Stomach smooth muscle (tissue), 2 donors: ENCODE results near the gene GNPNAT1.

Source experiments
- H3K27ac ChIP-seq: one replicate; pipeline ENCODE4 v1.7.0; 2013; ENCODE audit warnings: mild to moderate bottlenecking, low read length, inconsistent platforms
- H3K27me3 ChIP-seq, 2 donors: one replicate each; pipeline ENCODE4 v1.7.0; 2013; ENCODE audit warnings: low read length in 2 of 2; ENCODE audit not compliant: insufficient read depth in 2 of 2, control insufficient read depth in 1 of 2
- H3K36me3 ChIP-seq, 2 donors: one replicate each; pipeline ENCODE4 v1.7.0; 2013; ENCODE audit warnings: low read length in 2 of 2; ENCODE audit not compliant: control insufficient read depth in 2 of 2, insufficient read depth in 2 of 2
- H3K4me1 ChIP-seq: one replicate; pipeline ENCODE4 v1.7.0; 2013; ENCODE audit warnings: low read length; ENCODE audit not compliant: control insufficient read depth, insufficient read depth
- H3K4me3 ChIP-seq, 2 donors: one replicate each; pipeline ENCODE4 v1.7.0; 2013; ENCODE audit warnings: low read length in 2 of 2
- H3K9ac ChIP-seq, 2 donors: one replicate each; pipeline ENCODE4 v1.7.0; 2013; ENCODE audit warnings: low read length in 2 of 2, mild to moderate bottlenecking in 1 of 2
- H3K9me3 ChIP-seq, 2 donors: one replicate each; pipeline ENCODE4 v1.7.0; 2013; ENCODE audit warnings: low read length in 2 of 2; ENCODE audit not compliant: control insufficient read depth in 2 of 2
- donor health status: healthy.
- donor health status: Pancreatic carcinoma.

Gene GNPNAT1

DNA sequence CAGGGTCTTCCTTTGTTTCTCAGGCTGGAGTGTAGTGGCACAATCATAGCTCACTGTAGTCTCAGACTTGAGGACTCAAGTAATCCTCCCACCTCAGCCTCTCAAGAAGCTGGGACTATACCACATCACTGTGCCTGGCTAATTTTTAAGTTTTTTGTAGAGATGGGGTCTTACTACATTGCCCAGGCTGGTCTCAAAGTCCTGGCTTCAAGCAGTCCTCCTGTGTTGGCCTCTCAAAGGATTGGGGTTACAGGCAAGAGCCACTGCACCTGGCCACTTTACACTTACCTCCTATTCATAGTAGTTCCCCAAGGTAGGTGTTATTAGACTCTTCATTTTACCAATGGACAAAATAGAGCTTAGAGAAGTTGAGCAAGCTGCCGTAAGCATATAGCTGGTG, 32.3 kb downstream of the GNPNAT1 start:
- H3K27me3 ChIP-seq = no peaks in the 10 kb centered on the region
- no peaks in the 10 kb centered on the region for H3K4me1 ChIP-seq
- peaks cover 4% of the 10 kb centered on the region in 2 donors for H3K36me3 ChIP-seq
- no peak overlapping the region for H3K4me3 ChIP-seq
- no peak overlapping the region for H3K27ac ChIP-seq
- no peaks in the 10 kb centered on the region for H3K9me3 ChIP-seq
- H3K9ac ChIP-seq = no peak overlapping the region

DNA sequence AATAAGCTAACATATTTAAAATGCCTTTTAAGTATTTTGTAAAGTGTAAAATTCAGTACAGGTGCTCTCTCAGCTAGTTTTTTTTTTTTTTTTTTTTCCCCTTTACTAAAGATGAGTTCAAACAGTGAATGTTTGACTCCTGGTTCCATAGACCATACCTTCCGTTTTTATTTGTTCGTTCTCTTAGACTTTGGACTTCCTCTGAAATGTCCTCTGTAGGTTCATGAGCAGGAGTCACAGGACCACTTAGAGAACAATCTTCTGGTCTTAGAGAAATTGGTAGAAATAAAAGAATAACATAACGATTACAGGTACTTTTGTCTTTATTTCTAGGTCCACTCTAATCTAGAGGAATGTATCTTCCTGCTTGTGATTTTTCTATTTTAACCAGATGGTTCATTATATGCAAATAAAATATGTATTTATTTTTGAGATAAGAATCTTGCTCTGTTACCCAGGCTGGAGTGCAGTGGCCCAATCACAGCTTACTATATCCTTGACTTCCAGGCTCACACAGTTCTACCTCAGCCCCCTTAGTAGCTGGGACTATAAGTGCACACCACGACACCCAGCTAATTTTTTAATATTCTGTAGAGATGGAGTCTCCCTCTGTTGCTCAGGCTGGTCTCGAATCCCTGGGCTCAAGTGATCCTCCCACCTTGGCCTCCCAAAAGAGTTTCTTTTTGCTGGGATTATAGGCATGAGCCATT, 35.6 kb downstream of the GNPNAT1 start:
- Histone ChIP-seq H3K9ac (no peak overlapping the region), H3K27ac (no peak overlapping the region), H3K4me3 (no peak overlapping the region), H3K4me1 (no peaks in the 10 kb centered on the region), H3K27me3 (no peaks in the 10 kb centered on the region), H3K9me3 (no peaks in the 10 kb centered on the region), H3K36me3 (peaks cover 4% of the 10 kb centered on the region in 2 donors)

DNA sequence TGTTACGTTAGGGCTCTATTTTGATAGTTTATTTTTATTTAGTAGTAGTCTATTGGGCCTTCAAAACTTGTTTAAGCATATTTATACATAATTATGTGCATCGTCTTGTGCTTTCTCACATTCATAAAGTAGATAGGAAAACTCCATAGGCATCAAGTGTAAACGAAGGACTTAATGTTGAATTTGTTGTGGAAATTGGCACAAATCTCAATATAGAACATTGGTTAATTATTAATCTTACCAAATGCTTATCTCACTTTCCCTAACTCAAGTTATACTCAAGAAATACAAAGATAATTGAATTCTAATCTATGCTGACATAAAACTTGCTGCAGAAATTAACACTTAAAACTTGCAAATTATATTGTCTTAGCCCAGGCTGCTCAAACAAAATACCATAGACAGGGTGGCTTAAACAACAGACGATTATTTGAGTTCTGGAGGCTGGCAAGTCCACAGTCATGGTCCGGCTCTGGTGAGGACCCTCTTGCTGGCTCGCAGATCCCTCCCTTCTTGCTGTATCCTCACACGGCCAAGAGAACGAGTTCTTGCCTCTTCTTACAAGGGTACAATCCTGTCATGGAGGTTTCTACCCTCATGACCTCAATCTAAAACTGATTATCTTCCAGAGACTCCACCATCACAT, 42.6 kb downstream of the GNPNAT1 start:
- Histone ChIP-seq H3K4me1 (no peaks in the 10 kb centered on the region), H3K27me3 (no peaks in the 10 kb centered on the region), H3K9ac (no peak overlapping the region), H3K4me3 (no peak overlapping the region), H3K27ac (no peak overlapping the region), H3K36me3 (peaks cover 0 to 17% of the 10 kb centered on the region in 2 donors), H3K9me3 (no peaks in the 10 kb centered on the region)

DNA sequence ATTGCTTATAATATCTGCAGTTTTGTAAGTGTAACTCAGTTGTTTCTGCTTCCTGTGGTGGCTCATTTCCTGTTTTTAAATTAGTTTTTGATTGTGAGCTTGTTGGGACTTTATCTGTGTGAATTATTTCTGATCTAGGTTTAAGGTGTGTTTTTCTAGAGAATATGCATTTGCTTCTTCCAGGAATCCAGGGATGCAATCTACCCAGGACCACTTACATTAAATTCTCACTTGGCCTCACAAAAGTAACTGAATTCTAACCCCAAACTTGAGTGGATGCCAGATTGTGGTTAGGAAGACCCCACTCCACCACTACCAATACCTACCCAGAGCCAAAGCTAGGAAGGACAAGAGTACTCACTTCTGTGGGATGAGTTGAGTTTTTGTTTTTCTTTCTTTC, 49.5 kb downstream of the GNPNAT1 start:
- no peak overlapping the region for H3K9ac ChIP-seq
- no peak overlapping the region for H3K27ac ChIP-seq
- H3K27me3 ChIP-seq = no peaks in the 10 kb centered on the region
- peaks cover 0 to 6% of the 10 kb centered on the region in 2 donors for H3K36me3 ChIP-seq
- H3K4me1 ChIP-seq = no peaks in the 10 kb centered on the region
- H3K9me3 ChIP-seq = no peaks in the 10 kb centered on the region
- no peak overlapping the region for H3K4me3 ChIP-seq

DNA sequence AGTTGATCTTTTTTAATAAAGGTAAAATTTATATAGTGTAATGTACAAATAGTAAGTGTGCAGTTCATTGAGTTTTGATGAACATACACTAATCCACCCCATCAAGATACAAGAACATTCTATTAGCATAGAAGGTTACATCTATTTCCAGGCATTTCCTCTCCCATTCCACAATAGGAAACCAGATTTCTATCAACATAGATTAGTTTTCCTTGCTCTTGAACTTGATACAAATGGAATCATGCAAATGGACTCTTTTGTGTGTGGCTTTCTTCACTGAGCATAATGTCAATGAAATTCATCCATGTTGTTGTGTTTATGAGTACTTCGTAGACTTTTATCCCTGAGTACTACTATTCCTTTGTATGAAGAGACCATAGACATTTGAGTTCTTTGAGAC, 50.7 kb downstream of the GNPNAT1 start:
- H3K36me3 ChIP-seq = peaks cover 0 to 6% of the 10 kb centered on the region in 2 donors
- H3K27ac ChIP-seq = no peak overlapping the region
- H3K4me3 ChIP-seq = no peak overlapping the region
- no peaks in the 10 kb centered on the region for H3K27me3 ChIP-seq
- no peaks in the 10 kb centered on the region for H3K4me1 ChIP-seq
- H3K9me3 ChIP-seq = no peaks in the 10 kb centered on the region
- H3K9ac ChIP-seq = no peak overlapping the region

DNA sequence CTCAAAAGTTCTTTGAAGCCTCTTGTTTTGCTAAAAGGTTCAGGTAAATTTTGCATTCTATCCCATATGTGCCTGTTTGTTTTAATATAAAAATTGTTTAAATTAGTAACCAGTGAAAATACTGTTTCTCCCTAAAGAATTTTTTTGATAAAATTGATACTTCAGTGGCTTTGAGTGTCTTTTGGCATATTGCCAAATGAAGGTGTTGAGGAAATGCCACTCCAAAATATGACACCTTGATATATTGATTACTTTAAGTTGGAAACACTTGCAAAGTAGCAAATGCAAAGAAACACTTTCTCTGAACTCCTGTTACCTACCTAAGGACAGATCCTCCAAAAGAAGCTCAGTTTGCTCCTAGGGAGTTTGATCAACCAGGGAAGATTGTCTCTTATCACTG, 53.0 kb downstream of the GNPNAT1 start:
- Histone ChIP-seq H3K4me3 (no peak overlapping the region), H3K4me1 (no peaks in the 10 kb centered on the region), H3K9ac (no peak overlapping the region), H3K27me3 (no peaks in the 10 kb centered on the region), H3K36me3 (no peaks in the 10 kb centered on the region), H3K27ac (no peak overlapping the region), H3K9me3 (no peaks in the 10 kb centered on the region)

DNA sequence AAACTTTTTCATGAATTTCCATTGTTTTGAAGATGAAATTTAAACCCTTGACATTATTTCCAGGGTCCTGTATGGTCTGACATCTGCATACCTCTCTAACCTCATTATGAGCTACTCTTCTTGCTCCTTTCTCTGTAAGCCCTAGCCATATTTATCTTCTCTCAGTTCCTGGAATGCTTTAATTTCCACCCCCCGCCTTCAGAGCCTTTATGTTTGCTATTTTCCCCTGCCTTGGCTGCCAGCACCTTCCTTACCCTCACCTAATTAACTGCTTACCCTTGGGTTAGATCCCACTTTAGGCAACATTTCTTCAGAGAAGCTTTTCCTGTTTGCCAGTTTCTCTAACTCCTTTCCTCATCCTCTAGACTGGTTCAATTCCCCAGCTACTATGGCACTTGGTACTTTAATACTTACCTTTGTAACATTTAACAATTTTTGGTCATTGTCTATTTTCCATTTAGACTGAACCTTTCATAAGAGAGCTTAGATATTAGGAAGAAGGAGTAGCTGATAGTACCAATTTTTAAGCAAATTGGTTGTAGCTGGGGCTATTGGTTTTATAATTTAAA, 55.4 kb downstream of the GNPNAT1 start:
- H3K9me3 ChIP-seq = no peaks in the 10 kb centered on the region
- no peak overlapping the region for H3K9ac ChIP-seq
- no peak overlapping the region for H3K27ac ChIP-seq
- H3K4me1 ChIP-seq = no peaks in the 10 kb centered on the region
- no peaks in the 10 kb centered on the region for H3K36me3 ChIP-seq
- H3K4me3 ChIP-seq = no peak overlapping the region
- no peaks in the 10 kb centered on the region for H3K27me3 ChIP-seq

DNA sequence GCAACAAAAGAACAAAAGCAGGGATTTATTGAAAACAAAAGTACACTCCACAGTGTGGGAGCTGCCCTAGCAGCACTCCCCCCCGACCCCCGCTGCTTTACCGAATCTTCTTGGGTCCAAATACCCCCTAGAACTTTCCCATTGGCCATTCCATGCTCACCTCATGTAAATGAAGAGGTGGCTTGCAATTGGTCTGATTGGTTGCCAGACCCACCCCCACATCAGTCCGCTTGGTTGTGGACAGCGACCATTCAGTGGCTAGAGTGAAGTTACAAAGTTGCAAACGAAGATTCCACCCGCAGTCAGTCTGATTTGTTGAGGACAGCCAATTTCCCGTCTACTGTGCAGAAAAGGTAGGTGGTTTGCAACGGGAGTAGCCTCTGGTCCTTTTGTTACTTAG, 57.6 kb downstream of the GNPNAT1 start:
- no peak overlapping the region for H3K4me3 ChIP-seq
- no peaks in the 10 kb centered on the region for H3K27me3 ChIP-seq
- H3K9ac ChIP-seq = no peak overlapping the region
- no peak overlapping the region for H3K27ac ChIP-seq
- peaks cover 8% of the 10 kb centered on the region for H3K4me1 ChIP-seq
- H3K36me3 ChIP-seq = no peaks in the 10 kb centered on the region
- H3K9me3 ChIP-seq = no peaks in the 10 kb centered on the region

DNA sequence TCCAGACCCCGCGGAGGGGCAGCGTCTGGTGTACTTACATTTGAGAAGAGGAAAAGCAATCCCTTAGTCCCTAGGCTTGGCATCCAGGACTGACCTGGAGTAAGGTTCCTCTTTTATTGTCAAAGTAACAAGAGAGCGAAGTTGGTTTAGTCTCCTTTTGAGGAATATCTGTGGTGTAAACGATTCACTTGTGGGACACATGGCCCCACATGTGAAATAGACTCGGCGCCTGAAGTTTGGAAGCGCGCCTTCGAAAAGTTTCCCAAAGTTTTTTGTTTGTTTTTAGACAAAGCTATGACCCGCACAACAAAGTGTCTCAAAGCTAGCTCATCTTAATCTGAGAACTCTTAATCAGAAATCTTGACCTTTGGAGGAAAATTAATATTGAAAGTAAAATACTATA, 60.7 kb downstream of the GNPNAT1 start:
- peak overlapping the region; percentile 91 to 94 for H3K4me3 ChIP-seq
- no peaks in the 10 kb centered on the region for H3K9me3 ChIP-seq
- peak overlapping the region; percentile 66 for H3K27ac ChIP-seq
- H3K27me3 ChIP-seq = no peaks in the 10 kb centered on the region
- H3K9ac ChIP-seq = peak overlapping the region; percentile 86 to 92
- peaks cover 8% of the 10 kb centered on the region for H3K4me1 ChIP-seq
- H3K36me3 ChIP-seq = peaks cover 6 to 12% of the 10 kb centered on the region in 2 donors

DNA sequence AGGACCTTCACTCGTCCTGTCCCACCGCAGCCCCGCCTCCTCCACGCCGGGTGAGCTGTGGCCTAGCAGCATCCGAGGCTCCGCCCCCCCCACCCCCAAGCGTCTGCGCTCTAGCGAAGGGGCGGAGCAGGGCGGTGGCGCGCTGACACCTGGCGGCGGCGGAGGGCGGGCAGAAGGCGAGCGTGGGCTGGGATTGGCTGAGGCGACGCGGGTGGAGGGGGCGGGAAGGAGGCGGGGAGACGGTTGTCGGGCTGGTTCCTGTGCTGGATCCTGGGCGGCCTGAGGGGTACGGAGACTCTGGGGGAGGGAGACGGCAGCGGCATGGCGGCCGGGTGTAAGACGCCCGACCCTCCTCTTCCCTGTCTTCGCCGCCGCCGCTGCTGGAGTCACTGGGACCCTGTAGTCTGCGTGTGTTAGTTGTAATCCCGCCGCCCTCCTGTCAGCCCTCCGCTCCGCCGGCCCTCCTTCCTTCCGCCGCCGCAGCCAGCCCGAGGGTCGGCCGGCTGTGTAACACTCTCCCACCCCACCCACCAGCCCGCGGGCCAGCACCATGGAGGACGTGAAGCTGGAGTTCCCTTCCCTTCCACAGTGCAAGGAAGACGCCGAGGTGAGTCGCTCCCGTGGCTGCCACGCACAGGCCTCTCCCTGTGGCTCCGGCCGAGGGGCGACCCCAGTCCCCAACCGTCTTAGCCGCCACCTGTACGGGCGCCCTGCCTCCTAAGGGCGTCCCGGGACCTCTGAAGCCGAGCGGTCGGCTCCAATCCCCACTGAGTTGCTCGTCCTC, 61.3 kb downstream of the GNPNAT1 start, which contains the start of gene STYX:
STYX (plus strand) TSS at position 242 of the 784 bp plus-strand sequence; CDS start at position 551, 309 bp downstream.
- Histone ChIP-seq H3K27ac (peak within 1 kb of the TSS; percentile 66), H3K4me3 (peak within 1 kb of the TSS; percentile 91 to 94), H3K36me3 (peaks cover 6 to 12% of the 10 kb centered on the region in 2 donors), H3K9ac (peak within 1 kb of the TSS; percentile 86 to 92), H3K27me3 (no peaks in the 10 kb centered on the region), H3K9me3 (no peaks in the 10 kb centered on the region), H3K4me1 (peaks cover 8% of the 10 kb centered on the region)
